CD14-positive monocyte (primary cell): ENCODE results near the gene TMEM182. TPM values are rescaled to one million over a fixed set of nuclear protein-coding genes. Genes with fewer than 3 reads are reported as not detected.

Source experiments
- DNase-seq, 3 donors: peaks; one replicate each; pipeline ENCODE4 v3.0.0-alpha.2; 2011 to 2022
- H2AFZ ChIP-seq: 2 replicates; pipeline ENCODE4 v1.6.0; 2012; ENCODE audit warnings: mild to moderate bottlenecking, low read depth, low read length, inconsistent platforms; ENCODE audit not compliant: insufficient read depth, poor library complexity, severe bottlenecking
- H3K27ac ChIP-seq, 2 donors: 1 replicate in 1 of 2; 2 replicates in 1 of 2; pipeline ENCODE4 v1.5.1; 2012 to 2013; ENCODE audit warnings: low read length in 2 of 2, control low read depth in 1 of 2, inconsistent platforms in 1 of 2, low read depth in 1 of 2, mild to moderate bottlenecking in 1 of 2
- H3K27me3 ChIP-seq, 2 donors: one replicate each; pipeline versions ENCODE4 v1.6.0 to v1.6.1; 2011 to 2013; ENCODE audit warnings: low read length in 2 of 2; ENCODE audit not compliant: control insufficient read depth in 2 of 2, insufficient read depth in 2 of 2
- H3K36me3 ChIP-seq, 2 donors: replicated peaks in 1 of 2; 1 replicate in 1 of 2; 2 replicates in 1 of 2; pipeline versions ENCODE4 v1.5.1 to v1.6.1; 2012 to 2013; ENCODE audit warnings: low read length in 2 of 2, control low read depth in 1 of 2, inconsistent platforms in 1 of 2, mild to moderate bottlenecking in 1 of 2; ENCODE audit not compliant: insufficient read depth in 2 of 2, control insufficient read depth in 1 of 2
- H3K4me1 ChIP-seq, 2 donors: 1 replicate in 1 of 2; 2 replicates in 1 of 2; pipeline versions ENCODE4 v1.5.1 to v1.6.1; 2012 to 2013; ENCODE audit warnings: low read length in 2 of 2, control low read depth in 1 of 2, inconsistent platforms in 1 of 2, mild to moderate bottlenecking in 1 of 2, moderate library complexity in 1 of 2; ENCODE audit not compliant: insufficient read depth in 2 of 2, control insufficient read depth in 1 of 2
- H3K4me2 ChIP-seq: replicated peaks from 2 replicates; pipeline ENCODE3; 2012; ENCODE audit warnings: low read length, moderate library complexity, mild to moderate bottlenecking; ENCODE audit not compliant: poor library complexity, severe bottlenecking; ENCODE audit errors: extremely low read depth
- H3K4me3 ChIP-seq, 3 experiments: fragments of 200-600 bp in 1 of 3; sonication (generic) in 1 of 3; replicated peaks in 1 of 3; 1 replicate in 2 of 3; 2 replicates in 1 of 3; pipeline ENCODE4 v1.5.1; 2011 to 2013; ENCODE audit warnings: low read length in 3 of 3, mild to moderate bottlenecking in 3 of 3, control low read depth in 2 of 3, low read depth in 2 of 3, inconsistent platforms in 1 of 3, moderate library complexity in 1 of 3
- H3K79me2 ChIP-seq: 2 replicates; pipeline ENCODE4 v1.6.0; 2012; ENCODE audit warnings: mild to moderate bottlenecking, control low read depth, inconsistent platforms, low read length, moderate library complexity; ENCODE audit not compliant: insufficient read depth
- H3K9ac ChIP-seq: 2 replicates; pipeline ENCODE4 v1.6.0; 2017; ENCODE audit warnings: low read length, mild to moderate bottlenecking; ENCODE audit not compliant: insufficient read depth, poor library complexity, severe bottlenecking
- H3K9me3 ChIP-seq, 2 donors: replicated peaks in 1 of 2; 1 replicate in 1 of 2; 2 replicates in 1 of 2; pipeline versions ENCODE4 v1.5.1 to v1.6.1; 2012 to 2013; ENCODE audit warnings: low read length in 2 of 2, control low read depth in 1 of 2; ENCODE audit not compliant: control insufficient read depth in 1 of 2, insufficient read depth in 1 of 2
- H4K20me1 ChIP-seq: 2 replicates; pipeline ENCODE4 v1.6.0; 2012; ENCODE audit warnings: mild to moderate bottlenecking, low read length, control low read depth, moderate library complexity; ENCODE audit not compliant: insufficient read depth
- H3K27ac Mint-ChIP-seq, 7 donors: one replicate each; pipeline ENCODE4 v1.8.0; 2020; ENCODE audit warnings: mild to moderate bottlenecking in 7 of 7, mixed read lengths in 7 of 7, moderate library complexity in 6 of 7, inconsistent platforms in 2 of 7
- H3K27me3 Mint-ChIP-seq, 3 donors: one replicate each; pipeline ENCODE4 v1.8.0; 2021 to 2022; ENCODE audit warnings: low read depth in 3 of 3, mild to moderate bottlenecking in 3 of 3, mixed read lengths in 3 of 3, moderate library complexity in 3 of 3, inconsistent platforms in 1 of 3
- H3K36me3 Mint-ChIP-seq, 2 donors: one replicate each; pipeline ENCODE4 v1.8.0; 2020; ENCODE audit warnings: mixed read lengths in 2 of 2, inconsistent platforms in 1 of 2, mild to moderate bottlenecking in 1 of 2
- H3K4me1 Mint-ChIP-seq: one replicate; pipeline ENCODE4 v1.8.0; 2020; ENCODE audit warnings: mild to moderate bottlenecking, mixed read lengths
- H3K4me3 Mint-ChIP-seq, 2 donors: one replicate each; pipeline ENCODE4 v1.8.0; 2020; ENCODE audit warnings: mild to moderate bottlenecking in 2 of 2, mixed read lengths in 2 of 2, moderate library complexity in 1 of 2
- H3K9me3 Mint-ChIP-seq, 7 donors: one replicate each; pipeline ENCODE4 v1.8.0; 2020 to 2022; ENCODE audit warnings: mixed read lengths in 7 of 7, mild to moderate bottlenecking in 6 of 7, moderate library complexity in 6 of 7, inconsistent platforms in 2 of 7
- WGBS: methylation state at CpG from one replicate; pipeline ENCODE4 v1.1.5; 2013; ENCODE audit warnings: missing lambda C conversion rate; ENCODE audit not compliant: insufficient coverage; 5-methylcytosine and 5-hydroxymethylcytosine counted together
- intact Hi-C, 2 donors: fragments of 100-400 bp; cut with micrococcal nuclease; formaldehyde crosslinking; loops; one replicate each; pipeline versions ENCODE4 v1.15.0 to v1.15.1; 2023
- polyA plus RNA-seq, 3 donors: library from polyadenylated mRNA; depleted of rRNA in 1 of 3; unstranded in 2 of 3; stranded (reverse) in 1 of 3; fragments of 300-500 nt in 2 of 3; fragments of >200 nt in 1 of 3; fragmentation: Illumina TruSeq in 2 of 3; gene quantifications; 1 replicate in 2 of 3; 2 replicates in 1 of 3; pipeline ENCODE4 v1.2.3, GENCODE V29; 2012 to 2021
- TF ChIP-seq, protein P1 (sequence below): fragments of 200-600 bp; IDR thresholded peaks from one replicate; pipeline ENCODE4 v1.8.0; 2022; ENCODE audit warnings: antibody characterized with exemption, mild to moderate bottlenecking

TMEM182 gene
- polyA plus RNA-seq, 3 donors: 0.24 to 0.69 (median 0.28) TPM

DNA sequence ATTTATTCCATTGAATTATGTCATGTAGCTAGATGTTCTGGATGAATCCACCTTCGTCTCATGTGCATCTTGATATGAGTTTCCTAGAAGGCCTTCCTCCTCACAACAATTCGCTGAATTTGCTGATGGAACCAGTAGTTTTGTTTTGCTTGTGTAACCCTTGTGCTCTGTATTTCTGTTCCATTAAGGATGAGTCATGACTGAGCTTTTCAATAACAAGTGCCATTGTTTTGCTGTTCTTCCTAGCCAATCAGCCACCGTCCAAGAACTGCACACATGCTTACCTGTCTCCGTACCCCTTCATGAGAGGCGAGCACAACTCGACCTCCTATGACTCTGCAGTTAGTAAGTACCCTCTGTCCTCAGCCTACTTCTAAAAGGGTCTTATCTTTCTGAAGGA is 2.3 kb downstream of the TMEM182 start:
- 100% methylated on average over 3 of the region's 6 CpGs for WGBS
- H3K4me3 ChIP-seq: no peak overlapping the region
- H3K36me3 ChIP-seq: no peaks in the 10 kb centered on the region
- Mint-ChIP-seq H3K27me3 (peaks cover 0 to 1% (median 0%) of the 10 kb centered on the region in 3 donors), H3K27ac (no peak overlapping the region), H3K9me3 (peaks cover 0 to 3% (median 0%) of the 10 kb centered on the region in 7 donors), H3K4me1 (no peaks in the 10 kb centered on the region), H3K36me3 (peaks cover 0 to 2% of the 10 kb centered on the region in 2 donors), H3K4me3 (no peak overlapping the region)
- H3K79me2 ChIP-seq: no peaks in the 10 kb centered on the region
- intact Hi-C loops: no loop called here
- no peak for DNase-seq
- H2AFZ ChIP-seq: no peak overlapping the region
- H3K9ac ChIP-seq: no peak overlapping the region
- H3K27ac ChIP-seq: no peak overlapping the region
- H3K27me3 ChIP-seq: no peaks in the 10 kb centered on the region
- TF ChIP-seq, protein P1, sequence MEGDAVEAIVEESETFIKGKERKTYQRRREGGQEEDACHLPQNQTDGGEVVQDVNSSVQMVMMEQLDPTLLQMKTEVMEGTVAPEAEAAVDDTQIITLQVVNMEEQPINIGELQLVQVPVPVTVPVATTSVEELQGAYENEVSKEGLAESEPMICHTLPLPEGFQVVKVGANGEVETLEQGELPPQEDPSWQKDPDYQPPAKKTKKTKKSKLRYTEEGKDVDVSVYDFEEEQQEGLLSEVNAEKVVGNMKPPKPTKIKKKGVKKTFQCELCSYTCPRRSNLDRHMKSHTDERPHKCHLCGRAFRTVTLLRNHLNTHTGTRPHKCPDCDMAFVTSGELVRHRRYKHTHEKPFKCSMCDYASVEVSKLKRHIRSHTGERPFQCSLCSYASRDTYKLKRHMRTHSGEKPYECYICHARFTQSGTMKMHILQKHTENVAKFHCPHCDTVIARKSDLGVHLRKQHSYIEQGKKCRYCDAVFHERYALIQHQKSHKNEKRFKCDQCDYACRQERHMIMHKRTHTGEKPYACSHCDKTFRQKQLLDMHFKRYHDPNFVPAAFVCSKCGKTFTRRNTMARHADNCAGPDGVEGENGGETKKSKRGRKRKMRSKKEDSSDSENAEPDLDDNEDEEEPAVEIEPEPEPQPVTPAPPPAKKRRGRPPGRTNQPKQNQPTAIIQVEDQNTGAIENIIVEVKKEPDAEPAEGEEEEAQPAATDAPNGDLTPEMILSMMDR: no peak
- H3K4me2 ChIP-seq: no peak overlapping the region
- H3K4me1 ChIP-seq: no peaks in the 10 kb centered on the region
- no peaks in the 10 kb centered on the region for H3K9me3 ChIP-seq
- no peaks in the 10 kb centered on the region for H4K20me1 ChIP-seq

- H3K4me3 ChIP-seq: no peak overlapping the region
- WGBS: no CpG with 5 or more reads among the region's 1 CpG
- no peaks in the 10 kb centered on the region for H3K9me3 ChIP-seq
- H3K27me3 Mint-ChIP-seq: peaks cover 0 to 1% (median 0%) of the 10 kb centered on the region in 3 donors
- H3K27ac Mint-ChIP-seq: peak overlapping the region in 1 of 7 donors; percentile 27
- H3K4me1 ChIP-seq: no peaks in the 10 kb centered on the region
- no peaks in the 10 kb centered on the region for H3K4me1 Mint-ChIP-seq
- no peaks in the 10 kb centered on the region for H3K36me3 ChIP-seq
- H4K20me1 ChIP-seq: no peaks in the 10 kb centered on the region
- no peak overlapping the region for H2AFZ ChIP-seq
- H3K4me2 ChIP-seq: no peak overlapping the region
- intact Hi-C loops: no loop called here
- H3K9me3 Mint-ChIP-seq: peaks cover 0 to 3% (median 0%) of the 10 kb centered on the region in 7 donors
- TF ChIP-seq, protein P1: no peak
- no peaks in the 10 kb centered on the region for H3K27me3 ChIP-seq
- H3K27ac ChIP-seq: no peak overlapping the region
- no peak for DNase-seq
- peaks cover 0 to 2% of the 10 kb centered on the region in 2 donors for H3K36me3 Mint-ChIP-seq
- no peaks in the 10 kb centered on the region for H3K79me2 ChIP-seq
- no peak overlapping the region for H3K9ac ChIP-seq
- no peak overlapping the region for H3K4me3 Mint-ChIP-seq
These were observed 3.2 kb downstream of the TMEM182 start for GRCh38 chr2:102765061-102765460.
